ENCODE measurements around the gene HABP2. TPM values are rescaled to one million over a fixed set of nuclear protein-coding genes. Genes with fewer than 3 reads are reported as not detected.

The HABP2 gene
- total RNA-seq, 1 experiment from 2014 or later, result not detected

GRCh38 chr10:113555751-113556150, 2.9 kb downstream of the HABP2 start:
- DNase-seq, result no peak
- H3K79me2 ChIP-seq (ENCODE audit: insufficient read depth, low read length), result no peaks in the 10 kb centered on the region
- no peak overlapping the region for H3K9ac ChIP-seq (ENCODE audit: extremely low read depth, insufficient read length, low read length)
- Mint-ChIP-seq H3K4me3 (no peak overlapping the region), H3K27ac (peak overlapping the region in 1 of 3 experiments; percentile 84; a peak in 1 of 7 replicates), H3K36me3 (ENCODE audit: insufficient read depth in 1 of 3, low read depth in 3 of 3) (no peaks in the 10 kb centered on the region), H3K4me1 (peaks cover 39 to 50% of the 10 kb centered on the region in 2 experiments), H3K9me3 (peaks cover 4 to 16% of the 10 kb centered on the region in 2 experiments; a peak in 3 of 5 replicates), H3K27me3 (ENCODE audit: low read depth) (peaks cover 100% of the 10 kb centered on the region)
- no peak overlapping the region for H3K23ac ChIP-seq (ENCODE audit: insufficient read length, low read depth, low read length)
- no peak overlapping the region for H3K56ac ChIP-seq (ENCODE audit: insufficient read length, low read depth, low read length)
- no peak overlapping the region for H3K18ac ChIP-seq (ENCODE audit: insufficient read length, low read depth, low read length)
- no peak for TF ChIP-seq CTCF (conservative IDR thresholded peaks at IDR 0.05)
- no peak overlapping the region for H3K4me2 ChIP-seq (ENCODE audit: insufficient read depth, insufficient read length, low read length)
- H3K4ac ChIP-seq (ENCODE audit: low read depth, low read length), result no peak overlapping the region
- no peak overlapping the region for H2BK5ac ChIP-seq (ENCODE audit: insufficient read length, low read length)
- H4K5ac ChIP-seq (ENCODE audit: insufficient read length, low read depth, low read length), result no peak overlapping the region
- H3K4me1 ChIP-seq (ENCODE audit: insufficient read depth, low read length), result peaks cover 2% of the 10 kb centered on the region; the same call in 1 of the 2 replicates
- WGBS (ENCODE audit: extremely low coverage, insufficient read length, low lambda C conversion rate), result no CpG with 5 or more reads among the region's 1 CpG
- H2BK20ac ChIP-seq (ENCODE audit: low read depth, low read length, poor library complexity, severe bottlenecking), result no peak overlapping the region
- no peak overlapping the region for H2AFZ ChIP-seq (ENCODE audit: low read length)
- no peak overlapping the region for H4K8ac ChIP-seq (replicated peaks; ENCODE audit: insufficient read length, low read depth, low read length)
- H3K23me2 ChIP-seq (ENCODE audit: insufficient read length, low read depth, low read length, poor library complexity, severe bottlenecking), result no peaks in the 10 kb centered on the region
- H4K91ac ChIP-seq (ENCODE audit: insufficient read length, low read depth, low read length), result no peak overlapping the region
- H2BK120ac ChIP-seq (ENCODE audit: low read depth, low read length, poor library complexity, severe bottlenecking), result no peak overlapping the region
- no peak overlapping the region for H3K14ac ChIP-seq (ENCODE audit: insufficient read depth, low read length)
- H3K9me3 ChIP-seq (ENCODE audit: control insufficient read depth, low read depth, low read length), result no peaks in the 10 kb centered on the region
- no peaks in the 10 kb centered on the region for H3K79me1 ChIP-seq (ENCODE audit: insufficient read depth, low read depth, low read length, poor library complexity, severe bottlenecking)
- H3K27me3 ChIP-seq (ENCODE audit: insufficient read depth, low read length), result peaks cover 79% of the 10 kb centered on the region
- H3T11ph ChIP-seq (ENCODE audit: low read length), result no peak overlapping the region
- no peak overlapping the region for H2AK5ac ChIP-seq (ENCODE audit: insufficient read length, low read length)
- no peak overlapping the region for H2BK15ac ChIP-seq (ENCODE audit: low read depth, low read length)
- no peak overlapping the region for H2BK12ac ChIP-seq (ENCODE audit: insufficient read length, low read depth, low read length)
- H4K20me1 ChIP-seq (ENCODE audit: control insufficient read depth, insufficient read depth, insufficient read length), result no peaks in the 10 kb centered on the region
- H3K27ac ChIP-seq (ENCODE audit: insufficient read length, low read depth, low read length), result no peak overlapping the region
